Measurements from ENCODE around the gene SULT1A3.
"Not testable (repeated sequence)": the region's sequence is repeated elsewhere in the genome, so short reads cannot be mapped to it uniquely, and the experiment has no call there.

The SULT1A3 gene

DNA sequence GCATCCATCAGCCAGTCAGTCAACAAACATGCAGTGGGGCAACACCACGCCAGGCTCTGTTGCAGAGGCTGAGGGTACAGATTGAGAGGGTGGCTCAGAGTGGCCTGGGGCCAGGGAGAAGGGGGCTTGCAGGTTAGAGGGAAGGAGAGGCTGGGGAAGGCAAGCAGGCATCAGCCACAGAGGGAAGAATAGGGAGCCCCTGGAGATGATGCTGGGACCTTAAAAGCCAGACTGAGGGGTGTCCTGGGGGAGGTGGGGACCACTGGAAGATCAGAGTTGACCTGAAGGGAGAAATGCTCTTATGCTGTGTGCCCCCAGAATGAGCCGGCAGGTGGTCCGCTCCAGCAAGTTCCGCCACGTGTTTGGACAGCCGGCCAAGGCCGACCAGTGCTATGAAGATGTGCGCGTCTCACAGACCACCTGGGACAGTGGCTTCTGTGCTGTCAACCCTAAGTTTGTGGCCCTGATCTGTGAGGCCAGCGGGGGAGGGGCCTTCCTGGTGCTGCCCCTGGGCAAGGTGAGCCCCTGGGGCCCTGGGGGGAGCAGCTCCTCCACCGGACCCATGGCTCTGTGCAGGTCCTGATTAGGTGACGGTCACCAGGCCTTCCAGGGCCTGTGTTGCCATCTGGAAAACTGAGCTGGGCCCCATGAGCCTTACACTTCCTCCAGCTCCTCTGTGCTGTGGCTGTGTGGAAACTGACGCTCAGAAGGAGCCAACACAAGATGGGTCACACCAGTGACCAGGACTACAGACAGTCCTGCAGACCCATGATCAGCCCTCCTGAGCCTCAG, 14.0 kb upstream of the SULT1A3 start:
- no peak for DNase-seq (ENCODE audit: low read depth)
- no peak overlapping the region for H3K4me3 ChIP-seq (ENCODE audit: low read length)
- TF ChIP-seq, protein P1, sequence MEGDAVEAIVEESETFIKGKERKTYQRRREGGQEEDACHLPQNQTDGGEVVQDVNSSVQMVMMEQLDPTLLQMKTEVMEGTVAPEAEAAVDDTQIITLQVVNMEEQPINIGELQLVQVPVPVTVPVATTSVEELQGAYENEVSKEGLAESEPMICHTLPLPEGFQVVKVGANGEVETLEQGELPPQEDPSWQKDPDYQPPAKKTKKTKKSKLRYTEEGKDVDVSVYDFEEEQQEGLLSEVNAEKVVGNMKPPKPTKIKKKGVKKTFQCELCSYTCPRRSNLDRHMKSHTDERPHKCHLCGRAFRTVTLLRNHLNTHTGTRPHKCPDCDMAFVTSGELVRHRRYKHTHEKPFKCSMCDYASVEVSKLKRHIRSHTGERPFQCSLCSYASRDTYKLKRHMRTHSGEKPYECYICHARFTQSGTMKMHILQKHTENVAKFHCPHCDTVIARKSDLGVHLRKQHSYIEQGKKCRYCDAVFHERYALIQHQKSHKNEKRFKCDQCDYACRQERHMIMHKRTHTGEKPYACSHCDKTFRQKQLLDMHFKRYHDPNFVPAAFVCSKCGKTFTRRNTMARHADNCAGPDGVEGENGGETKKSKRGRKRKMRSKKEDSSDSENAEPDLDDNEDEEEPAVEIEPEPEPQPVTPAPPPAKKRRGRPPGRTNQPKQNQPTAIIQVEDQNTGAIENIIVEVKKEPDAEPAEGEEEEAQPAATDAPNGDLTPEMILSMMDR (conservative IDR thresholded peaks at IDR 0.05; ENCODE audit: low read depth, low read length): no peak

DNA sequence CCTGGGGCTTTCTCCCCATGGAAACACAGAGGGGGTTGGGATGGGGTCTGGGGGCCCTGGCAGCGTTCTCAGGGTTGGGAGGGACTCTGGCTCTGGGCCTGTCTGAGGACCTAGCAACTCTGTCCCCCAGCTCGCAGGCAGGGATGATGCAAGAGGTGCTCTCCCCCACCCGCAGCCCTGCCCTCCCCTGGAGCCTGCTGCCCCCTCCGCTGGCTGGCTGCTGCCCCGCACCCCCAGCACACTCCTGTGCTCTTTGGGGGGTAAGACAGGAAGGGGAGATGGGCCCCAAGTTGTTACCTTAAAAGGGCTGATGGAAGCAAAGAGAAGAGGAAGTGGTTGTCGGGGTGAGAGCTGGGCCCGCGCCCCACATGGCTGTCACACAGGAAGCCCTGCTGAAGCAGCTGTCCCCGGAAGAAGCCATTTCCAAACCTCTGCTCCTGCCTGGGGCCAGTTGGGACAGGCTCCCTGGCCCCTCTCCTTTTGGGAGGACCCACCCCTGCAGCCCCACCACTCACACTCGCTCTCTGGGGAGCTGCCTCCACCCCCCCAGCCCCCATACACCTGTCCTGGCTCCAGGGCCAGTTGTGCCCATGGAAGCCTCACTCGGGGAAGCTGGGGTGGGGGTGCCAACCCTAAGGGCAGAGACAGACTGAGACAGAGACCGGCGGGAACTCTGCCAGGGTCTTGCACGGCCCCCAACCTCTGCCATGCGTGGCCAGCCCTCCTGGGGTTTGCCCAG, 13.2 kb upstream of the SULT1A3 start:
- DNase-seq (ENCODE audit: low read depth): no peak

DNA sequence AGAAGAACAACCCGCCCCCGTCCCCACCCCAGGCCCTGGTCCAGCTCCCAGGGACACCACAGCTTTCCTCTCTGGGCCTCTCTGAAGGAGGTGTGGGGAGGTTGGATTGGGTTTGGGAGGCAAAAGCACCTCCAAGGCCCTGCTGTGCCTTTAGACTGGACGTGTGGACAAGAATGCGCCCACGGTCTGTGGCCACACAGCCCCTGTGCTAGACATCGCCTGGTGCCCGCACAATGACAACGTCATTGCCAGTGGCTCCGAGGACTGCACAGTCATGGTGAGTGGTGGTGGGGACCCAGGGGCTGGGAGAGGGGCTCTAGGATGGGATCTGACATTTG, 12.6 kb upstream of the SULT1A3 start:
- DNase-seq (ENCODE audit: low read depth): no peak
- TF ChIP-seq, protein P1 (conservative IDR thresholded peaks at IDR 0.05; ENCODE audit: low read depth, low read length): no peak
- H3K4me3 ChIP-seq (ENCODE audit: low read length): no peak overlapping the region

More for the DNA sequence above, 13.2 kb upstream of the SULT1A3 start:
- H3K4me3 ChIP-seq (ENCODE audit: low read length): no peak overlapping the region
- TF ChIP-seq, protein P1 (conservative IDR thresholded peaks at IDR 0.05; ENCODE audit: low read depth, low read length): no peak

DNA sequence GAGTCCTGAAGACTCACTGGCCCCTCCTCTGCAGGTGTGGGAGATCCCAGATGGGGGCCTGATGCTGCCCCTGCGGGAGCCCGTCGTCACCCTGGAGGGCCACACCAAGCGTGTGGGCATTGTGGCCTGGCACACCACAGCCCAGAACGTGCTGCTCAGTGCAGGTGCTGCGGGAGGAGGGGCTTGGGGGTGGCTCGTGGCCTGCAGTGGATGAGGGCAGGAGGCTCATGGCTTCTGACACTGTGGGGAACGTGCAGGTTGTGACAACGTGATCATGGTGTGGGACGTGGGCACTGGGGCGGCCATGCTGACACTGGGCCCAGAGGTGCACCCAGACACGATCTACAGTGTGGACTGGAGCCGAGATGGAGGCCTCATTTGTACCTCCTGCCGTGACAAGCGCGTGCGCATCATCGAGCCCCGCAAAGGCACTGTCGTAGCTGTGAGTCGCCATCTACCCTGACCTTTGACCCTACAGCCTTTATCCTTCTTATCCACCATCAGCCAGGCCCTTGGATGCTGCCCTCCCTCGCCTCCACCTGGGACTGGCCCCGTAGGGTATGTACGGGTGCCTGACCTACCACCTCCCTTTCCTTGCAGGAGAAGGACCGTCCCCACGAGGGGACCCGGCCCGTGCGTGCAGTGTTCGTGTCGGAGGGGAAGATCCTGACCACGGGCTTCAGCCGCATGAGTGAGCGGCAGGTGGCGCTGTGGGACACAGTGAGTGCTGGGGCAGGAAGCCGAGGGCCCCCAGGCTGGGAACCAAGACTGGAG, 12.1 kb upstream of the SULT1A3 start:
- DNase-seq (ENCODE audit: low read depth): no peak
- TF ChIP-seq, protein P1 (conservative IDR thresholded peaks at IDR 0.05; ENCODE audit: low read depth, low read length): peak; percentile 68
- no peak overlapping the region for H3K4me3 ChIP-seq (ENCODE audit: low read length)

DNA sequence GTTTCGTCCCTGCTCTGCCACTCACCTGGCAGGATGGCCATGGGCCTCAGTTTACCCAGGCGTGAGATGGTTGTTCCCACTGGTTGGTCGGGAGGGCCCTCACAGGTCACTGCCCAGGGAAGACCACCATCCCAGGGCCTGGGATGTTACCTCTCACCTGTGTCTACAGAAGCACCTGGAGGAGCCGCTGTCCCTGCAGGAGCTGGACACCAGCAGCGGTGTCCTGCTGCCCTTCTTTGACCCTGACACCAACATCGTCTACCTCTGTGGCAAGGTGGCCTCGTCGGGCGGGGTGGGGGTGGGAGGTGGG, 11.5 kb upstream of the SULT1A3 start:
- no peak overlapping the region for H3K4me3 ChIP-seq (ENCODE audit: low read length)
- TF ChIP-seq, protein P1 (conservative IDR thresholded peaks at IDR 0.05; ENCODE audit: low read depth, low read length): no peak
- DNase-seq (ENCODE audit: low read depth): no peak

DNA sequence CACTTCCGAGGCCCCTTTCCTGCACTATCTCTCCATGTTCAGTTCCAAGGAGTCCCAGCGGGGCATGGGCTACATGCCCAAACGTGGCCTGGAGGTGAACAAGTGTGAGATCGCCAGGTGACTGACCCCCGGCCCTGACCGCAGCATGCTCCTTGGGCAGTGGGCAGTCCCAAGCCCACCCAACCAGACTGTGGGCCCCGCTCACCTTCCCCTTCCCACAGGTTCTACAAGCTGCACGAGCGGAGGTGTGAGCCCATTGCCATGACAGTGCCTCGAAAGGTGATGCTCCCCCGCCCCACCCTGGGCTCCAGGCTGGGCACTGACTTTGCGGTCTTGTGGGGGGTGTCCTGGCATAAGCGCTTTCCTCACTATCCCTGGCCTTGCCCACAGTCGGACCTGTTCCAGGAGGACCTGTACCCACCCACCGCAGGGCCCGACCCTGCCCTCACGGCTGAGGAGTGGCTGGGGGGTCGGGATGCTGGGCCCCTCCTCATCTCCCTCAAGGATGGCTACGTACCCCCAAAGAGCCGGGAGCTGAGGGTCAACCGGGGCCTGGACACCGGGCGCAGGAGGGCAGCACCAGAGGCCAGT, 11.0 kb upstream of the SULT1A3 start:
- TF ChIP-seq, protein P1 (conservative IDR thresholded peaks at IDR 0.05; ENCODE audit: low read depth, low read length): no peak
- no peak overlapping the region for H3K4me3 ChIP-seq (ENCODE audit: low read length)
- DNase-seq (ENCODE audit: low read depth): no peak

DNA sequence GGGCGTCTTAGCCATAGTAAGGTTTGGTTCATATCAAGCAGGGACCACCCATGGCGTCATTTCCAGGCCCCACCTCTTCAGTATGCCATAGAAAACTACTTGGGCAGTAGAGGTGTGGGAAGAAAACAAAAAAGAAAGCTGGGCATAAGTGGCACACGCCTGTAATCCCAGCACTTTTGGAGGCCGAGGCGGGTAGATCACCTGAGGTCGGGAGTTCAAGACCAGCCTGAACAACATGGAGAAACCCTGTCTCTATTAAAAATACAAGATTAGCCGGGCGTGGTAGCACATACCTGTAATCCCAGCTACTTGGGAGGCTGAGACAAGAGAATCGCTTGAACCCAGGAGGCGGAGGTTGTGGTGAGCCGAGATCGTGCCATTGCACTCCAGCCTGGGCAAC, 7.9 kb upstream of the SULT1A3 start:
- H3K4me3 ChIP-seq (ENCODE audit: low read length); DNase-seq (ENCODE audit: low read depth): not testable (repeated sequence)

DNA sequence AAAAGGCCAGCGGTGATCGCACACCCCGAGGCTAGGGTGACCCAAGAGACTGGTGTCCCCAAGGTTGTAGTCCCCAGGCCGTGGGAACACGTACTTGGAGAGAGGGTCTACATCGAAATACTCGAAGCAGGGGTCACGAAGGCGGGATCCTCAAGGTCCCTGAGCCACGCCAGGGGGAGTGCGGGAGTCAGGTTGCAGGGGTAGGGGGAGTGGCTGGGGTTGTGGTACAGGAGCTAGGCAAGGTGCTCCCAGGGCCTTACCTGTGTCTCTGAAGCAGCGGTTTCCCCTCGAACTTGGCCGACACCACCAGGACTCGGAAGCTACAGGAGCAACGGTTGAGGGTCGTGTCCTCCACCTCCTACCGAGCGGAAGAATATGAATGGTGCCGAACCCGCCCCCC, 6.0 kb upstream of the SULT1A3 start:
- H3K4me3 ChIP-seq (ENCODE audit: low read length); DNase-seq (ENCODE audit: low read depth): not testable (repeated sequence)

DNA sequence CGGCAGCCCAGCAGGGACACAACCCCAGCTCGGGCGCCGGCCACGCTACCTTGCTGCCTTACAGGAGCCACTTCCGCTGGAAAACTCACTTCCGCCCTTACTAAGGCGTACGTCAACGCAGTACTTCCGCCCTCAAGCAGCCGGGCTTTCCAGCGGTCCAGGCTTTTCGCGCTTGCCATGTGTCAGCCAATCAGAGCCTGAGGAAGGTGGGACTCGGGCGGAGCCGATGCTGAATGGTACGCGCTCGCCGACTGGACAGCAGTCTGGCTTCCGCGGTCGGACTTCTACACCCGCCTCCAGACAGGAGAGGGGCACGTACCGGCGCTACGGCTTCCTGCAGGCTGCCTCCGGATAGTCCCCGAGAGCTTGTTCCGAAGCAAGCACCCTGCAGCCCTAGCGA, 5.4 kb upstream of the SULT1A3 start, which contains the start of the genes BOLA2B and SLX1A:
BOLA2B (minus strand) TSS at position 52 of the 400 bp plus-strand sequence. CDS start 71 bp downstream, outside the sequence.
SLX1A (plus strand) TSS at position 261 of the 400 bp plus-strand sequence. CDS start 210 bp downstream, outside the sequence.
- DNase-seq (ENCODE audit: low read depth): not testable (repeated sequence)
- peak within 1 kb of the TSS; percentile 42 for H3K4me3 ChIP-seq (ENCODE audit: low read length)

DNA sequence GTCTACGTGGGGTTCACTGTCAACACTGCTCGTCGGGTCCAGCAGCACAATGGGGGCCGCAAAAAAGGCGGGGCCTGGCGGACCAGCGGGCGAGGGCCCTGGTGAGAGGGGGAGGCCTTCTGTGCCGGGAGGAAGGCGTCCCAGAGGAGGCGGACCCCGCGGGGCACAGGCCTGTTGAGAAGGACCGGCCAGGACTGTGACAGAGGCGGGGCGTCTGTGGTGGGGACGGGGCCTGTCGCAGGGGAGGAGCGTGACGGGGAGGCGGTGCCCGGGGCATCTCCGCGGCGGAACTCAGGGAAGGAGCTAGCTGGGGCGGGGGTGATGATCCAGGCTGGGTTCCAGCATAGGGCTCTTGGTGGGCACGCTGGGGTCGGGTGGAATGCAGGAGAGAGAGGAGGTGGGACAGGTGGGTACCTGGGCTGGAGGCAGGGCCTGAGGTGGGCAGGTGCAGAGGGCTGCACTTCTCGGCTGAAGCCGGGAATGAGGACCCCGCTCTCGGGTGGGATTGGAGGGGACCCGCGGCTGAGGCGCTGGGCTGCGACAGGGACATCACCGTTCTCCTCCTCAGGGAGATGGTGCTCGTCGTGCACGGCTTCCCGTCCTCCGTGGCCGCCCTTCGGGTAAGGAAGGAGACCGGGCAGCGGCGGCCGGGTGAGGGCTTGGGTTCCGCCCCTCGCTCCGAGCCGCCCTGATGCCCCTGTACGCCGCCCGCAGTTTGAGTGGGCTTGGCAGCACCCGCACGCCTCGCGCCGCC, 4.7 kb upstream of the SULT1A3 start:
- not testable (repeated sequence) for DNase-seq (ENCODE audit: low read depth)
- H3K4me3 ChIP-seq (ENCODE audit: low read length): peak overlapping the region; percentile 42

Measured in retinal pigment epithelial cell (primary cell).